Measurements from ENCODE around the gene ZFAND5. TPM values are rescaled to one million over a fixed set of nuclear protein-coding genes. Genes with fewer than 3 reads are reported as not detected.

ZFAND5 gene
- total and polyA plus RNA-seq, 4 donors = 45.6 to 119 (median 61.9) TPM

- TF ChIP-seq HNF4G (IDR thresholded peaks at IDR 0.05) = no peak
- TF ChIP-seq FOXA1 (IDR thresholded peaks at IDR 0.05) = no peak
Measured at GRCh38 chr9:72360324-72360723, 4.7 kb downstream of the ZFAND5 start (continued).

GRCh38 chr9:72356041-72356582 is 8.9 kb downstream of the ZFAND5 start:
- TF ChIP-seq ATF3 (IDR thresholded peaks at IDR 0.05) (no peak), YY1 (IDR thresholded peaks at IDR 0.05) (no peak), RAD21 (IDR thresholded peaks at IDR 0.05) (peak in 1 of 2 donors; percentile 18), HNF4G (IDR thresholded peaks at IDR 0.05) (no peak), JUND (IDR thresholded peaks at IDR 0.05) (no peak), TAF1 (conservative IDR thresholded peaks at IDR 0.05) (no peak), ZBTB33 (IDR thresholded peaks at IDR 0.05) (no peak), EGR1 (IDR thresholded peaks at IDR 0.05; ENCODE audit: low read depth in 2 of 2) (no peak), SP1 (IDR thresholded peaks at IDR 0.05) (no peak)
- 20% methylated on average over 8 of the region's 8 CpGs for WGBS

GRCh38 chr9:72355153-72355552 is 9.9 kb downstream of the ZFAND5 start:
- Histone ChIP-seq H3K4me3 (ENCODE audit: low read depth in 1 of 3, low read length in 3 of 3) (no peak overlapping the region), H3K9me3 (ENCODE audit: control insufficient read depth in 4 of 4, low read length in 3 of 4) (no peaks in the 10 kb centered on the region), H3K9ac (ENCODE audit: low read depth in 1 of 2, low read length in 2 of 2) (no peak overlapping the region), H3K27me3 (ENCODE audit: control insufficient read depth in 4 of 4, insufficient read depth in 4 of 4, low read length in 3 of 4) (no peaks in the 10 kb centered on the region), H3K36me3 (ENCODE audit: control insufficient read depth in 4 of 4, insufficient read depth in 3 of 4, low read depth in 1 of 4, low read length in 3 of 4) (peaks cover 4 to 57% (median 39%) of the 10 kb centered on the region in 4 donors), H3K4me1 (ENCODE audit: control insufficient read depth in 4 of 4, insufficient read depth in 4 of 4, low read length in 3 of 4) (peaks cover 7 to 66% (median 62%) of the 10 kb centered on the region in 4 donors), H3K27ac (ENCODE audit: low read depth in 1 of 2, low read length in 2 of 2) (no peak overlapping the region)
- TF ChIP-seq JUND (IDR thresholded peaks at IDR 0.05) (no peak), RXRA (IDR thresholded peaks at IDR 0.05) (no peak), MAX (IDR thresholded peaks at IDR 0.05) (no peak), HNF4G (IDR thresholded peaks at IDR 0.05) (no peak), ZBTB33 (IDR thresholded peaks at IDR 0.05) (no peak), GABPA (IDR thresholded peaks at IDR 0.05 in 1 of 2, conservative IDR thresholded peaks at IDR 0.05 in 1 of 2) (no peak), TAF1 (conservative IDR thresholded peaks at IDR 0.05) (no peak), FOXA1 (IDR thresholded peaks at IDR 0.05) (no peak), EGR1 (IDR thresholded peaks at IDR 0.05; ENCODE audit: low read depth in 2 of 2) (no peak), CTCF (IDR thresholded peaks at IDR 0.05; ENCODE audit: low read depth, low read length, missing input control) (no peak), RAD21 (IDR thresholded peaks at IDR 0.05) (no peak), SP1 (IDR thresholded peaks at IDR 0.05) (no peak)
- no peak for DNase-seq (ENCODE audit: low spot score)
- 80% methylated on average over 4 of the region's 4 CpGs for WGBS

More at GRCh38 chr9:72356041-72356582, 8.9 kb downstream of the ZFAND5 start:
- Histone ChIP-seq H3K27me3 (ENCODE audit: control insufficient read depth in 4 of 4, insufficient read depth in 4 of 4, low read length in 3 of 4) (no peaks in the 10 kb centered on the region), H3K4me3 (ENCODE audit: low read depth in 1 of 3, low read length in 3 of 3) (no peak overlapping the region), H3K27ac (ENCODE audit: low read depth in 1 of 2, low read length in 2 of 2) (peak overlapping the region in 1 of 2 donors; percentile 13), H3K9me3 (ENCODE audit: control insufficient read depth in 4 of 4, low read length in 3 of 4) (no peaks in the 10 kb centered on the region), H3K4me1 (ENCODE audit: control insufficient read depth in 4 of 4, insufficient read depth in 4 of 4, low read length in 3 of 4) (peaks cover 9 to 75% (median 68%) of the 10 kb centered on the region in 4 donors), H3K9ac (ENCODE audit: low read depth in 1 of 2, low read length in 2 of 2) (no peak overlapping the region), H3K36me3 (ENCODE audit: control insufficient read depth in 4 of 4, insufficient read depth in 3 of 4, low read depth in 1 of 4, low read length in 3 of 4) (peaks cover 4 to 61% (median 39%) of the 10 kb centered on the region in 4 donors)
- no peak for DNase-seq (ENCODE audit: low spot score)

Measured in liver (tissue), 9 donors.